HG03439 (cell line): ENCODE data around the gene HOXD11.

Experiments
- ATAC-seq: cut with Tn5 transposase; IDR thresholded peaks from one replicate; pipeline ENCODE4 v1.9.1; 2021; ENCODE audit warnings: mild to moderate bottlenecking, moderate library complexity; ENCODE audit not compliant: unreplicated experiment

HOXD11 gene

GRCh38 chr2:176081376-176081836, 25.7 kb upstream of the HOXD11 start:
- no peak for ATAC-seq

DNA sequence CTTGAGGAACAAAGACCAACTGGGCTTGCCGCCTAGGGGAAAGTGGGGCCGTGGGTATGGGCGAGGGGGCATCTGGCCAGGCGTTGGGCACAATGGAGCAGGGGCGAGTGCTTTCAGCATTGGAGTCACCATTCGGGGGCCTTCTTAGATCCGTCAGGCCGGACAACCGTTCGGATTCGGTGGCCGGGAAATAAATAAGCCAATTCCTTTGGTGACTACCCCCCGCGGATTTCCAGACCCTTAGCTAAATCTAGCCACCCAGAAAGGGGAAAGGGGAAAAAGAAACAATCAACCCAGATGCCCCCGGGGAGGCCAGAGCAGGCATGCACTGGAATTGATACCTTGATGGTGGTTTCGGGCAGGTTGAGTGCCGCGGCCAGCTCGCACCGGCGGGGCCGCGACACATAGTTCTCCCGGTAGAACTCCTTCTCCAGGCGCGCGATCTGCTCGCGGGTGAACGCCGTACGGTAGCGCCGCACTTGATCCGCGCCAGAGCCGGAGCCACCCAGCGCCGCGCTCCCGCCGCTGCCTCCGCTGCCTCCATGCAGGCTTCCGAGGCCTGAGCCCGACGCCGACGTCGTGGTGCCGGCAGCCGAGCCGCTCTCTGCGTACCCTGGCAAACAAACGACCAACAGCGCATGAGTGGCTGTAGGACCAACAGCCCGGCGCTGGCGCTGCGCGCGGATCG, 25.1 kb upstream of the HOXD11 start:
- no peak for ATAC-seq

DNA sequence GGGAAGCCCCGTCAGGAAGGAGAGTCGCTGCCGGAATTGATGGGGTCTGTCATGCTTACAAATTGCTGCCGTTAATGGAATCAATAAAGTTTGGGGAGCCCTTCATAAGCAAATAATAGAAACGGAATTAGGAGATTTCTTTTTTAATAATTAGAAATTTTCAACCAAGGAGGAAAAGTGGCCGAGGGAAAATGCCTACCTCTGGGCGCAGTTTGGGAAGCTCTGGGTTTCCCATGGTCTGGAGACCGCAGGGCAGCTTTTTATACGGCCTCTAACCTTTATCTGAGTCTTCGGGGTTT, 24.6 kb upstream of the HOXD11 start:
- ATAC-seq = no peak

DNA sequence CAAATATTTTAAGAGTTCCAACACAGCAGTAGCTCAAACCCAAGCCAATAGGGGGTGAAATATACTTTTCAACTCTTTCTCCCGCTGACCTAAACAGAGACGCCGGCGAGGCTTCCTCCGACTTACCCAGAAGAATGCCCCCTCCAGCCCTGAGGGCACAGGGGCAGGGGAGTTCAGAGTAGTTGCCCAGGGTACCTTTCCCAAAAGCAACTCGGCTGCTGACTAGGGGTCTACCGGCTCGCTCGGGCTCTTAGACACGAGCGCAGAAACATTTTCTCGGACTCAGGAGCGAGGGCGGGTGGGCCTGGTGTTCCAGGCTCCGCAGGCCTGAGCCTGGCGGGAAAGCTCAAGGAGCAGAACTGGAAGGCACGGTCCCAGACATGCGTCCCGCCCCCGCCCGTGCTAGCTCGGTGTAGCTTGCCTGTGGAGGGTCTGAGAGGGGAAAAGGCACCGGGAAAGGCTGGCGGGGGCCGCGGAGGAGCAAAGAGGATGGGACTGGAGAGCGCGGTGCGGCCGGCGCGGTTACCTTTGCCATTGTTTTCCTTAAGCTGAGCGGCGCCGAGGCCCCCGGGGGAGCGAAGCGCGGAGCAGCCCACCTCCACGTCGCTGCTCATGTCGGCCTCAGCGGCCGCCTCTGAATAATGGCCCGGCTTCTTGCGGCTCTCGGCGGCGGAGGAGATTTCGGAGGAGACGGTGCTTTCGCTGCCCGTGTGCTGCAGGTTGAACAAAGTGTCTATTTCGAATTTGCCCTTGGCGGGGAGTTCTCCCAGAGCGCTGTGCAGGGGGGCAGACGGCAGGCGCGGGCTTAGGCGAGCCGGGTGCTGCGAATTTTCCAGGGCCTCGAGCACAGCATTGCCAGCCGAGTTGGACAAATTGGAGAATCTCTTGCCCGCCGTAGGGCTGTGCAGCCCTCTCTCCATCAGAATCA, 24.0 kb upstream of the HOXD11 start:
- ATAC-seq = no peak

DNA sequence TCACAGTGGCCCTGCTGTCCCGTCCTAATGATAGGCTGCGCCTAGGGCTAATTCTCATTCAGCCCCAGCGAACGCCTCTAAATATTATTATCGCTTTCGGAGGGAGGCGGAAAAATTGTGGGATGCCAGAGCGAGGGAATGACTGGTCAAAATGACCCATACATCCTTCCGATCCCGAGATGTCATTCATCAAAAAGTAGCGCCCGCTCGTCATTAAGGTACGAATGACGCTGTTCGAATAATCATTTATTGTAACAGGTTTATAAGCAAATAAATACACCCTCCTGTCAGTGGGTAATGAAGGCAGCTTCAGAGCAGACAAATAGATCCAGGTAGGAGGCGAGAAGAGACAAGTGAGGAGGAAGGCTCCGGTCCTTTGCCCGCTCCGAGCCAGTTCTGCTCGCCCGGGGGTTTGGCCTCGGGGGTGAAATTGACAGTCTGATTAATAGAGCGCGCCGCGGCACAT, 23.3 kb upstream of the HOXD11 start, which contains the start of gene EVX2:
Gene EVX2, minus strand, starts transcription at position 167 of the 466 bp plus-strand sequence. CDS start 186 bp downstream, outside the sequence.
- ATAC-seq = no peak

- no peak for ATAC-seq
Observed at GRCh38 chr2:176084611-176085119, 22.4 kb upstream of the HOXD11 start.

- ATAC-seq = no peak
Observed at GRCh38 chr2:176085120-176085788, 21.8 kb upstream of the HOXD11 start.

GRCh38 chr2:176085861-176086771, 21.0 kb upstream of the HOXD11 start:
- ATAC-seq = no peak

DNA sequence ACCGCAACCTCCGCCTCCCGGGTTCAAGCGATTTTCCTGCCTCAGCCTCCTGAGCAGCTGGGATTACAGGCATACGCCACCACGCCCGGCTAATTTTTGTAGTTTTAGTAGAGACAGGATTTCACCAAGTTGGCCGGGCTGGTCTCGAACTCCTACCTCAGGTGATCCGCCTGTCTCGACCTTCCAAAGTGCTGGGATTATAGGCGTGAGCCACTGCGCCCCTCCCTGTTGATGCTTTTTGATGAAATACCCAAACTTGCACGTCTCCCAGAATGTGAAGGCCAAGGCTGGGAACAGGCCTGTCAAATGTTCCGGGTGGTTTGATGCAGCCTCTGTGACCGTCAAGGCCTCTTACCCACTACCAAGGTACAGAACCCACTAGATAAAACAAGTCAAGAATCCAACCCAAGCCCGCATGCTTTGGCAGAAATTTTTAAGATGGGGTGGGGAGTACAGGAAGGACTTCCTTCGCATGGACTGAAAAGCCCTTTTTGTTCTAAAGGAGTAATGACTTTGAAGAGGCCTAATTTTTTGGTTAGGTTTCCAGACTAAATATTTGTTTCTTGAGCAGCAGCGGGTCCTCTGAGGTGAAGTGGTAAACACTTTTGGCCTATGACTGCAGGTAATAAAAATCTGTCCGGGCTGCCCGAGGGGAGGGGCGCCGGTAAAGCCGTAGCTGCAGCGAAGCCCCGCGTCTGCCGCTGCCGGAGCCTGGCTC, 19.6 kb upstream of the HOXD11 start:
- ATAC-seq = no peak

DNA sequence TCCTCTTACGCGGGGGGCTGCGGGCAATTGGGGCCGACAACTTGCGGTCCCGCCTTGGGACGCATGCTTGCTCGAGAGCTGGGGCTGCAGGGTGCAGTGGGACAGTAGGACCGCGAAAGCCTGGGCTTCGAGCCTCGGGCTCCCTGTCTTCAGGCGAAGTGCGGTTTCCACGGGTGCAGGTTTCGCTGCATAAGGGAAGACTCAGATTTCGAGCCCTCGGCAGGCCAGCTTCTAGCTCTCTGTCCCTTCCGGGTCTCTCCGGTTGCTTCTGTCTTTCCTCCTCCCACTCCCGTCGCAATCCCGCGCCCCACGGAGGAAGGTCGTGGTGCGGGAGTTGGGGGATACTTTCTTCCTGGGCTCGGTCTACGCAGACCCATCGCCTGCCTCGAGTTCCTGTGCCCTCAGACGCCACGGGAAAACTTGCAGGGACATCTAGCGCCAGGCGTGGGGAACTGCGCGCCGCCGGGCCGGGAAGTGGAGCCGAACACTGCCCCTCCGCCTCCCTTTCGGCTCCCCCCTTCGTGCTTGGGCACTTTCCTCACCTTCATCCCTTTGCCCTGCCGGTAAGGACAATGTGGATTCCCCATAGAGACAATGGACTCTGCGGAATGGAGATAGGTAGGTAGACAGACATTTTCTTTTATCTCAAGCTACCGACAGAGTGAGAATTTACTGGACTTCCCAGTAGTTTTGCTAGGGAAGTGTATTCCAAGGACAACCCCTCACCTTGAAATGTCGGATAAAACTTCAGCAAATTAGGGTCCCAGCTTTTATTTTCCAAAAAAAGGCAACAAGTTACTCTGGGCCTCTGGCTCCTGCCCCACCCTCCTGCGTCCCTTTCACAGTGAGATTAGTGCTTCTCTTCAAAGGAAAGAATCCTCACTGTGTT, 18.8 kb upstream of the HOXD11 start:
- no peak for ATAC-seq

GRCh38 chr2:176088937-176089842, 17.9 kb upstream of the HOXD11 start:
- ATAC-seq = no peak

DNA sequence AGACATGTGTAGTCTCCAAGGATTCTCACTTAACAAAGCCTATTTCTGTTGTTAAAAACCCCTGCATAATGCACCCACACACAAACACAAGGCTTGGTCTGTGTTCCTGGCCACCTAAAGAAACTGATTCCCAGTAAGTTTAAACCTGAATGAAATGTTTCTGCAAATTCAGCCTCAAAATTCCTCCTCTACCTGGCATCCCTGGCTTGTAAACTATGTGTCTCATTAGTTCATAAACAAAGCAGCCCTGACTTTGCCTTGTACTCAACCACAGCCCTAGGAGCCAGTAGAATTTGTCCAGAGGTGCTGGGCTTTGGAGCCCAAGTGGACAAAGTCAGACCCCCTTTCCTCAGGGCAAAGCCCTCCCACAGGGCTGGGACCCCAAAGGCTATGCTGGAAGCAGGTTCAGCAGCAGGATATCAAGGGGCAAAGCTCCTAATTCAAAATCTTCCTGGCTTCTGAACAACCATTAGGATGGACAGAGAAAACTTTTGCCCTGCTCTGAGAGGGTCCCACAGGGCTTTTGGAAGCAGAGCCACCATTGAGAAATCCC, 17.2 kb upstream of the HOXD11 start:
- no peak for ATAC-seq

- no peak for ATAC-seq
Observed at GRCh38 chr2:176090862-176091261, 16.2 kb upstream of the HOXD11 start.

GRCh38 chr2:176091329-176092258, 15.5 kb upstream of the HOXD11 start:
- ATAC-seq = no peak

- no peak for ATAC-seq
Observed at GRCh38 chr2:176092270-176093144, 14.6 kb upstream of the HOXD11 start, which contains the start of gene HOXD13. Gene HOXD13, plus strand, starts transcription at chr2:176092721. Its CDS starts 170 bp downstream, at chr2:176092891.
